ENCODE measurements around the gene CCM2.

DNA sequence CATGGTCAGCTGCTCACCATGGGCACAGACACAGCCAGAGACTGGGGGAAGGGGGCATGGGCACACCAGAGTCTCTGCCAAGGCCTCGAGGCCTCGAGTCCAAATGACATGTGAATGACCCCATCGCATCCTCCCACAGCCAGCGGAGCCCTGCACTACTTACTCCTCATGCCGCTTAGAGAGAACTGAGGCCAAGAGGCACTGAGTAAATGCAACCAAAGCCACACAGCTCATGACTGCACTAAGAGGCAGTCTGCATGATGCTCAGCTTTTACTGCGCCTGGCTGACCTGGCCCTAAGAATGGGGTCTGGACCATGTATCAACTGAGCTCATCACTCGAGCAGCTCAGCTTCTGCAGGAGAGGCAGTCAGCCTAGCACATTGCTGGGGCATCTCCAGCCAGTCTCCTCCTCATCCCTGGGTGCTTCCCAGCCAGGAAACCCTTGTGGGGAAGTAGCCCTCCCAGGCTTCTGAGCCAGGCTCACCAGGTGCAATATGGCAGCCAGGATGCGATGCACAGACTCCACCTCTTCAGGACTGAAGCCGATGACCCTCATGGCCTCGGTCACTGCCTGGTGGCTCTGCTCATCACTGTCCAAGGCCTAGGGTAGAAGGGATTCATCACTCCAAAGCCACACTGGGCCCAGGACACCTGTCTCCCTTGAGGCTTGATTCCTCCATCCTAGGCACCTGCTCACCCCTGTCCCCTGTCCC, 28.7 kb upstream of the CCM2 start:
- TF ChIP-seq, protein P1, sequence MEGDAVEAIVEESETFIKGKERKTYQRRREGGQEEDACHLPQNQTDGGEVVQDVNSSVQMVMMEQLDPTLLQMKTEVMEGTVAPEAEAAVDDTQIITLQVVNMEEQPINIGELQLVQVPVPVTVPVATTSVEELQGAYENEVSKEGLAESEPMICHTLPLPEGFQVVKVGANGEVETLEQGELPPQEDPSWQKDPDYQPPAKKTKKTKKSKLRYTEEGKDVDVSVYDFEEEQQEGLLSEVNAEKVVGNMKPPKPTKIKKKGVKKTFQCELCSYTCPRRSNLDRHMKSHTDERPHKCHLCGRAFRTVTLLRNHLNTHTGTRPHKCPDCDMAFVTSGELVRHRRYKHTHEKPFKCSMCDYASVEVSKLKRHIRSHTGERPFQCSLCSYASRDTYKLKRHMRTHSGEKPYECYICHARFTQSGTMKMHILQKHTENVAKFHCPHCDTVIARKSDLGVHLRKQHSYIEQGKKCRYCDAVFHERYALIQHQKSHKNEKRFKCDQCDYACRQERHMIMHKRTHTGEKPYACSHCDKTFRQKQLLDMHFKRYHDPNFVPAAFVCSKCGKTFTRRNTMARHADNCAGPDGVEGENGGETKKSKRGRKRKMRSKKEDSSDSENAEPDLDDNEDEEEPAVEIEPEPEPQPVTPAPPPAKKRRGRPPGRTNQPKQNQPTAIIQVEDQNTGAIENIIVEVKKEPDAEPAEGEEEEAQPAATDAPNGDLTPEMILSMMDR (IDR thresholded peaks at IDR 0.05): no peak
- no peak for TF ChIP-seq POLR2A (IDR thresholded peaks at IDR 0.05)
